ENCODE results near the gene TMIGD1.

Gene TMIGD1

GRCh38 chr17:30363715-30364202 is 29.9 kb upstream of the TMIGD1 start:
- TF ChIP-seq, protein P1, sequence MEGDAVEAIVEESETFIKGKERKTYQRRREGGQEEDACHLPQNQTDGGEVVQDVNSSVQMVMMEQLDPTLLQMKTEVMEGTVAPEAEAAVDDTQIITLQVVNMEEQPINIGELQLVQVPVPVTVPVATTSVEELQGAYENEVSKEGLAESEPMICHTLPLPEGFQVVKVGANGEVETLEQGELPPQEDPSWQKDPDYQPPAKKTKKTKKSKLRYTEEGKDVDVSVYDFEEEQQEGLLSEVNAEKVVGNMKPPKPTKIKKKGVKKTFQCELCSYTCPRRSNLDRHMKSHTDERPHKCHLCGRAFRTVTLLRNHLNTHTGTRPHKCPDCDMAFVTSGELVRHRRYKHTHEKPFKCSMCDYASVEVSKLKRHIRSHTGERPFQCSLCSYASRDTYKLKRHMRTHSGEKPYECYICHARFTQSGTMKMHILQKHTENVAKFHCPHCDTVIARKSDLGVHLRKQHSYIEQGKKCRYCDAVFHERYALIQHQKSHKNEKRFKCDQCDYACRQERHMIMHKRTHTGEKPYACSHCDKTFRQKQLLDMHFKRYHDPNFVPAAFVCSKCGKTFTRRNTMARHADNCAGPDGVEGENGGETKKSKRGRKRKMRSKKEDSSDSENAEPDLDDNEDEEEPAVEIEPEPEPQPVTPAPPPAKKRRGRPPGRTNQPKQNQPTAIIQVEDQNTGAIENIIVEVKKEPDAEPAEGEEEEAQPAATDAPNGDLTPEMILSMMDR (IDR thresholded peaks at IDR 0.05; ENCODE audit: low read length), result no peak
- no peak for TF ChIP-seq EZH2 (optimal IDR thresholded peaks at IDR 0.05; ENCODE audit: low read depth, low read length)
- TF ChIP-seq EZH2phosphoT487 (IDR thresholded peaks at IDR 0.05; ENCODE audit: low read length), result no peak
- no peak overlapping the region for H3K9ac ChIP-seq (ENCODE audit: low read length)
- no peaks in the 10 kb centered on the region for H3K9me2 ChIP-seq (replicated peaks; ENCODE audit: insufficient read depth, low read length)
- DNase-seq, result peak; percentile 72
- no peaks in the 10 kb centered on the region for H3K79me2 ChIP-seq (ENCODE audit: low read length)
- peak overlapping the region; percentile 14; the same call in 1 of the 2 replicates for H2AFZ ChIP-seq (ENCODE audit: low read length)
- peaks cover 11% of the 10 kb centered on the region for H3K4me1 ChIP-seq (ENCODE audit: low read length)
- H4K20me1 ChIP-seq (ENCODE audit: insufficient read depth, low read length), result no peaks in the 10 kb centered on the region
- peak overlapping the region; percentile 22; the same call in 1 of the 2 replicates for H3K27ac ChIP-seq (ENCODE audit: low read length)
- peaks cover 17% of the 10 kb centered on the region for H3F3A ChIP-seq (ENCODE audit: insufficient read depth, low read length)
- no peaks in the 10 kb centered on the region for H3K36me3 ChIP-seq (replicated peaks; ENCODE audit: insufficient read depth, low read length)
- peak overlapping the region; percentile 37 for H3K4me2 ChIP-seq (ENCODE audit: low read depth, low read length)
- H3K4me3 ChIP-seq (ENCODE audit: low read length), result peak overlapping the region; percentile 10; the same call in 1 of the 2 replicates
- H3K27me3 ChIP-seq (replicated peaks; ENCODE audit: insufficient read depth, low read length), result no peaks in the 10 kb centered on the region
- no peaks in the 10 kb centered on the region for H3K9me3 ChIP-seq (replicated peaks; ENCODE audit: insufficient read depth, low read length)

- H3K9me2 ChIP-seq (replicated peaks; ENCODE audit: insufficient read depth, low read length), result no peaks in the 10 kb centered on the region
- no peak overlapping the region for H3K4me3 ChIP-seq (ENCODE audit: low read length)
- DNase-seq, result no peak
- no peaks in the 10 kb centered on the region for H3K36me3 ChIP-seq (replicated peaks; ENCODE audit: insufficient read depth, low read length)
- H4K20me1 ChIP-seq (ENCODE audit: insufficient read depth, low read length), result no peaks in the 10 kb centered on the region
- H2AFZ ChIP-seq (ENCODE audit: low read length), result no peak overlapping the region
- peaks cover 17% of the 10 kb centered on the region for H3F3A ChIP-seq (ENCODE audit: insufficient read depth, low read length)
- no peak overlapping the region for H3K27ac ChIP-seq (ENCODE audit: low read length)
- TF ChIP-seq EZH2 (optimal IDR thresholded peaks at IDR 0.05; ENCODE audit: low read depth, low read length) (no peak), EZH2phosphoT487 (IDR thresholded peaks at IDR 0.05; ENCODE audit: low read length) (no peak)
- TF ChIP-seq, protein P1 (IDR thresholded peaks at IDR 0.05; ENCODE audit: low read length), result no peak
- H3K4me2 ChIP-seq (ENCODE audit: low read depth, low read length), result no peak overlapping the region
- H3K4me1 ChIP-seq (ENCODE audit: low read length), result peaks cover 11% of the 10 kb centered on the region
- H3K9ac ChIP-seq (ENCODE audit: low read length), result no peak overlapping the region
- H3K9me3 ChIP-seq (replicated peaks; ENCODE audit: insufficient read depth, low read length), result no peaks in the 10 kb centered on the region
- no peaks in the 10 kb centered on the region for H3K79me2 ChIP-seq (ENCODE audit: low read length)
- H3K27me3 ChIP-seq (replicated peaks; ENCODE audit: insufficient read depth, low read length), result no peaks in the 10 kb centered on the region
These were observed 28.0 kb upstream of the TMIGD1 start for GRCh38 chr17:30361766-30362279.

DNA sequence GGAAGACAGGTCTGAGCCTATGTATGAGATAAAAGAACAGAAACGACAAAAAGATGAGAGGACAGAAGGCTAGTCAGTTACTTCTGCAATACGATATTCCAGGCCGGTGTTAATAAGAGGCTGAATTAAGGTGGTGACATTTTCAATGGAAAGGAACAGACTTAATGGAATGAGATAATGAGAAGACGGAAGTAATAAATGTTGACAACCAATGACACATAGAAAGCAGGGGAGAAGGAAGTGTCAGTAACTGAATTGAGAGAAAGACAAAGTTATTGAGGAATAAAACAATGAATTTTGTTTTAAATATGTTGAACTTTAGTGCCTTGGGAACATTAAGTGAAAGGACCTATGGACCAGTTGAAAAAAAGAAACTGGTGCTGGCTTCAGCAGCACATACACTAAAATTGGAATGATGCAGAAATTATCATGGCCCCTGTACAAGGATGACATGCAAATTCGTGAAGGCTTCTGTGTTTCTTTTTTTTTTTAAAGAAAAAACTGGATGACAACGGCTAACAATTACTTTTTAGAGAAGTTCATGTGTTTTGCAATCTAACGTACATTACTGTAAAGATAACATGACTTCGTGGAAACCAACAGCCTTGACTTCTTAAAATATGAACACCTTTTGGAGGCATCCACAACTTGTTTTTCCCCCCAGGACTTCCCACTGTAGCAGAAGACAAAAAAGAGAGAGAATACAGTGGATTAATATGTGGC is 26.4 kb upstream of the TMIGD1 start:
- H4K20me1 ChIP-seq (ENCODE audit: insufficient read depth, low read length), result no peaks in the 10 kb centered on the region
- H3K4me2 ChIP-seq (ENCODE audit: low read depth, low read length), result no peak overlapping the region
- no peaks in the 10 kb centered on the region for H3K9me2 ChIP-seq (replicated peaks; ENCODE audit: insufficient read depth, low read length)
- no peak overlapping the region for H3K4me3 ChIP-seq (ENCODE audit: low read length)
- no peaks in the 10 kb centered on the region for H3K36me3 ChIP-seq (replicated peaks; ENCODE audit: insufficient read depth, low read length)
- H2AFZ ChIP-seq (ENCODE audit: low read length), result no peak overlapping the region
- H3K9me3 ChIP-seq (replicated peaks; ENCODE audit: insufficient read depth, low read length), result no peaks in the 10 kb centered on the region
- no peak for TF ChIP-seq EZH2phosphoT487 (IDR thresholded peaks at IDR 0.05; ENCODE audit: low read length)
- TF ChIP-seq, protein P1 (IDR thresholded peaks at IDR 0.05; ENCODE audit: low read length), result no peak
- no peak for TF ChIP-seq EZH2 (optimal IDR thresholded peaks at IDR 0.05; ENCODE audit: low read depth, low read length)
- H3K79me2 ChIP-seq (ENCODE audit: low read length), result no peaks in the 10 kb centered on the region
- no peak overlapping the region for H3K9ac ChIP-seq (ENCODE audit: low read length)
- no peaks in the 10 kb centered on the region for H3K27me3 ChIP-seq (replicated peaks; ENCODE audit: insufficient read depth, low read length)
- H3K4me1 ChIP-seq (ENCODE audit: low read length), result peaks cover 11% of the 10 kb centered on the region
- peaks cover 17% of the 10 kb centered on the region for H3F3A ChIP-seq (ENCODE audit: insufficient read depth, low read length)
- no peak overlapping the region for H3K27ac ChIP-seq (ENCODE audit: low read length)
- no peak for DNase-seq
